Measurements from ENCODE around the gene ABCA12.

The ABCA12 gene

DNA sequence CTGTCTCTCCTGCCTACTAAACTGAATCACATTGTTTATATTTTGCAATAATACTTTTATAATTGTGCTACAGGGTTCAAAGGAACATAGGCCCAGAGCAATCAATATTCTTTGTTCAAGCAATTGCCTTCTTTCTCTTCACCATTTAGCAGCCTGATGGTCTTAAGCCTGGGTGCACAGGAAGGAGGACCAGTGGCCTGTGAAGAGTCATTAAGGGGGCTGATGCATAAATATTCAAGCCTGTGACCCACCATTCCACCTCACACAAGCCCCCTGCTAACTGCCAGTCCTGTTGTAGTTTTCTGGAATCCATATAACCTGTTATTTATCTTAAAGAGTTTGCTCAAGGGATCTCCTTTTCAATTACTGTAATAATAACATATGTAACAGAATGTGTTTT, 56.0 kb downstream of the ABCA12 start:
- TF ChIP-seq FOXA1 (IDR thresholded peaks at IDR 0.05) (no peak), SP1 (IDR thresholded peaks at IDR 0.05) (no peak), FOXK2 (IDR thresholded peaks at IDR 0.05) (no peak), FOXM1 (IDR thresholded peaks at IDR 0.05; ENCODE audit: borderline replicate concordance) (no peak), ZNF384 (IDR thresholded peaks at IDR 0.05) (no peak), L3MBTL2 (conservative IDR thresholded peaks at IDR 0.05) (no peak), LEF1 (IDR thresholded peaks at IDR 0.05; ENCODE audit: borderline replicate concordance) (no peak), ELF4 (IDR thresholded peaks at IDR 0.05) (no peak), SUZ12 (IDR thresholded peaks at IDR 0.05) (no peak), TARDBP (IDR thresholded peaks at IDR 0.05) (no peak), CTBP1 (IDR thresholded peaks at IDR 0.05; ENCODE audit: borderline replicate concordance) (no peak), BHLHE40 (IDR thresholded peaks at IDR 0.05; ENCODE audit: borderline replicate concordance) (no peak), ARNT (IDR thresholded peaks at IDR 0.05) (no peak), NFRKB (IDR thresholded peaks at IDR 0.05) (no peak), HDGF (IDR thresholded peaks at IDR 0.05; ENCODE audit: borderline replicate concordance) (no peak)
- TF ChIP-seq, protein P1, sequence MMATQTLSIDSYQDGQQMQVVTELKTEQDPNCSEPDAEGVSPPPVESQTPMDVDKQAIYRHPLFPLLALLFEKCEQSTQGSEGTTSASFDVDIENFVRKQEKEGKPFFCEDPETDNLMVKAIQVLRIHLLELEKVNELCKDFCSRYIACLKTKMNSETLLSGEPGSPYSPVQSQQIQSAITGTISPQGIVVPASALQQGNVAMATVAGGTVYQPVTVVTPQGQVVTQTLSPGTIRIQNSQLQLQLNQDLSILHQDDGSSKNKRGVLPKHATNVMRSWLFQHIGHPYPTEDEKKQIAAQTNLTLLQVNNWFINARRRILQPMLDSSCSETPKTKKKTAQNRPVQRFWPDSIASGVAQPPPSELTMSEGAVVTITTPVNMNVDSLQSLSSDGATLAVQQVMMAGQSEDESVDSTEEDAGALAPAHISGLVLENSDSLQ (IDR thresholded peaks at IDR 0.05), result no peak
- POLR2A ChIA-PET, result no interaction called here
- CTCF ChIA-PET, result no interaction called here
- no peak for DNase-seq (ENCODE audit: extremely low spot score)

DNA sequence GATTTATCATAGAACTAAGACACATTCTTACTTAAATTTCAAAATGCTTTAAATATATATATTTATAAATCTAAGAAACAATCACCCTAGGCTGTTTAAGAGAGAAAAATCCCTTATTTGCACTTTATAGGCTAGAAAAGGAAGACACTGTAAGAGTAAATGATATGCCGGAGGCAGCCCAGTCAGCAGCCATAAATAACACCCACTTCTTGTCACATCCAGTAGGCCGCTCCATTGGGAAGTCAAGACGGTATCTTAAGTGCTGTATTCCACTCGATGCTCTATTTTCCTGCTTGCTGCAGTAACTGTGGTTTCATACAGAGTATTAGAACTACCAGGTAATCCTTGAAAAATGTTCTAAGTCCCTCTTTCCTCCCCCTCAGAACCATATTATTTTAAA, 57.9 kb downstream of the ABCA12 start:
- no peak for DNase-seq (ENCODE audit: extremely low spot score)
- TF ChIP-seq SUZ12 (IDR thresholded peaks at IDR 0.05), result no peak
- TF ChIP-seq, protein P1 (IDR thresholded peaks at IDR 0.05), result 0 out of 2 replicates have a peak, but pooled peaks have one; percentile 7
- no peak for TF ChIP-seq NFRKB (IDR thresholded peaks at IDR 0.05)
- ChIA-PET POLR2A (no interaction called here), CTCF (no interaction called here)

GRCh38 chr2:215071676-215072075, 66.8 kb downstream of the ABCA12 start:
- ChIA-PET CTCF (interaction anchor here (0.7 kb wide), 1 partner anchor 35 kb away, joined by 3 read pairs; no protein-coding TSS in a partner anchor), POLR2A (no interaction called here)
- no peak for TF ChIP-seq ARNT (IDR thresholded peaks at IDR 0.05)
- TF ChIP-seq L3MBTL2 (conservative IDR thresholded peaks at IDR 0.05), result no peak
- TF ChIP-seq CTBP1 (IDR thresholded peaks at IDR 0.05; ENCODE audit: borderline replicate concordance), result no peak
- TF ChIP-seq ELF4 (IDR thresholded peaks at IDR 0.05), result no peak
- no peak for TF ChIP-seq NFRKB (IDR thresholded peaks at IDR 0.05)
- no peak for TF ChIP-seq TARDBP (IDR thresholded peaks at IDR 0.05)
- TF ChIP-seq FOXA1 (IDR thresholded peaks at IDR 0.05), result no peak
- no peak for TF ChIP-seq ZNF384 (IDR thresholded peaks at IDR 0.05)
- TF ChIP-seq SP1 (IDR thresholded peaks at IDR 0.05), result no peak

DNA sequence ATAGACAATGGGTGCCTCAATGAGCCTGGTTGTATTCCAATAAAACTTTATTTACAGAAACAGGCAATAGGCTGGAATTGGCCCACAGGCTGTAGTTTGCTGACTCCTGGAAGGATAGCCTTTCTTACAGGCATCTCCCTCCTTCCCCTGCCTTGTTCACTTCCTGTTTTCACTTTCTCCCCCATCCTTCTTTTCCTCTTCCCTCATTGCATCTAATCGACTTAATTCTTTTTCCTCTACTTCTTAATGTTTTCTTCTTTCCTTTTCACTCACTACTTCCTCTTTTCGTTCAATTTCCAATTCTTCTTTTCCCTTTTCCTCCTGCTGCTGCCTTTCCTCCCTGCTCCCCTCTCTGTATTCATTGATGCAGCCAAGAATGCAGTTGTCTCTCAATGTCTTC, 70.0 kb downstream of the ABCA12 start:
- ChIA-PET CTCF (no interaction called here), POLR2A (no interaction called here)
- DNase-seq (ENCODE audit: extremely low spot score), result no peak
- TF ChIP-seq ELF4 (IDR thresholded peaks at IDR 0.05) (no peak), FOXA1 (IDR thresholded peaks at IDR 0.05) (no peak), SUZ12 (IDR thresholded peaks at IDR 0.05) (no peak), L3MBTL2 (conservative IDR thresholded peaks at IDR 0.05) (no peak), ZNF384 (IDR thresholded peaks at IDR 0.05) (no peak), TARDBP (IDR thresholded peaks at IDR 0.05) (no peak)

More at GRCh38 chr2:215071676-215072075, 66.8 kb downstream of the ABCA12 start:
- DNase-seq (ENCODE audit: extremely low spot score), result no peak

- ChIA-PET CTCF (no interaction called here), POLR2A (no interaction called here)
- DNase-seq (ENCODE audit: extremely low spot score), result no peak
- TF ChIP-seq NFRKB (IDR thresholded peaks at IDR 0.05), result no peak
- TF ChIP-seq BHLHE40 (IDR thresholded peaks at IDR 0.05; ENCODE audit: borderline replicate concordance), result no peak
- TF ChIP-seq ZNF384 (IDR thresholded peaks at IDR 0.05), result no peak
- TF ChIP-seq CTBP1 (IDR thresholded peaks at IDR 0.05; ENCODE audit: borderline replicate concordance), result no peak
- no peak for TF ChIP-seq FOXA1 (IDR thresholded peaks at IDR 0.05)
- TF ChIP-seq HDGF (IDR thresholded peaks at IDR 0.05; ENCODE audit: borderline replicate concordance), result no peak
- no peak for TF ChIP-seq TARDBP (IDR thresholded peaks at IDR 0.05)
- TF ChIP-seq FOXK2 (IDR thresholded peaks at IDR 0.05), result no peak
- TF ChIP-seq SP1 (IDR thresholded peaks at IDR 0.05), result no peak
- no peak for TF ChIP-seq SUZ12 (IDR thresholded peaks at IDR 0.05)
- TF ChIP-seq FOXM1 (IDR thresholded peaks at IDR 0.05; ENCODE audit: borderline replicate concordance), result no peak
- no peak for TF ChIP-seq LEF1 (IDR thresholded peaks at IDR 0.05; ENCODE audit: borderline replicate concordance)
- TF ChIP-seq ARNT (IDR thresholded peaks at IDR 0.05), result no peak
Measured at GRCh38 chr2:215066124-215066523, 72.3 kb downstream of the ABCA12 start.

GRCh38 chr2:215063526-215063925, 74.9 kb downstream of the ABCA12 start:
- TF ChIP-seq SP1 (IDR thresholded peaks at IDR 0.05), result no peak
- no peak for TF ChIP-seq FOXA1 (IDR thresholded peaks at IDR 0.05)
- TF ChIP-seq FOXK2 (IDR thresholded peaks at IDR 0.05), result no peak
- no peak for TF ChIP-seq BHLHE40 (IDR thresholded peaks at IDR 0.05; ENCODE audit: borderline replicate concordance)
- no peak for TF ChIP-seq HDGF (IDR thresholded peaks at IDR 0.05; ENCODE audit: borderline replicate concordance)
- TF ChIP-seq ARNT (IDR thresholded peaks at IDR 0.05), result no peak
- TF ChIP-seq NFRKB (IDR thresholded peaks at IDR 0.05), result no peak
- TF ChIP-seq L3MBTL2 (conservative IDR thresholded peaks at IDR 0.05), result no peak
- no peak for TF ChIP-seq CTBP1 (IDR thresholded peaks at IDR 0.05; ENCODE audit: borderline replicate concordance)
- TF ChIP-seq TARDBP (IDR thresholded peaks at IDR 0.05), result no peak
- TF ChIP-seq, protein P1 (IDR thresholded peaks at IDR 0.05), result no peak
- TF ChIP-seq FOXM1 (IDR thresholded peaks at IDR 0.05; ENCODE audit: borderline replicate concordance), result no peak
- no peak for TF ChIP-seq ZNF384 (IDR thresholded peaks at IDR 0.05)
- TF ChIP-seq LEF1 (IDR thresholded peaks at IDR 0.05; ENCODE audit: borderline replicate concordance), result no peak
- TF ChIP-seq SUZ12 (IDR thresholded peaks at IDR 0.05), result no peak
- TF ChIP-seq ELF4 (IDR thresholded peaks at IDR 0.05), result no peak
- ChIA-PET CTCF (no interaction called here), POLR2A (no interaction called here)
- DNase-seq (ENCODE audit: extremely low spot score), result no peak

Measured in HEK293T (cell line).